Activated CD4-positive, alpha-beta memory T cell treated with anti-CD3 and anti-CD28 coated beads, Interleukin-2, amount 10 ng/mL, durations not matched to agents 7 days and 5 days (primary cell): Measurements from ENCODE around the gene PHYH. TPM values are rescaled to one million over a fixed set of nuclear protein-coding genes. Genes with fewer than 3 reads are reported as not detected.

Source experiments
- CTCF ChIA-PET: fragments of 350-600 bp; sonication (Branson Sonifier 250); formaldehyde crosslinking; loops from one replicate; lab custom pipeline; 2021; ENCODE audit warnings: antibody characterized with exemption, inconsistent platforms; lab: Charles Lee
- POLR2A ChIA-PET: fragments of 350-600 bp; sonication (Branson Sonifier 250); formaldehyde crosslinking; loops from one replicate; lab custom pipeline; 2021; ENCODE audit warnings: antibody characterized with exemption; lab: Charles Lee
- DNase-seq: peaks from one replicate; pipeline ENCODE4 v3.0.0-alpha.2; 2020
- H3K27ac Mint-ChIP-seq: one replicate; pipeline ENCODE4 v1.8.0; 2021; ENCODE audit warnings: mild to moderate bottlenecking, mixed read lengths
- H3K27me3 Mint-ChIP-seq: one replicate; pipeline ENCODE4 v1.8.0; 2021; ENCODE audit warnings: mixed read lengths
- H3K36me3 Mint-ChIP-seq: one replicate; pipeline ENCODE4 v1.8.0; 2021; ENCODE audit warnings: low read depth, mixed read lengths
- H3K4me1 Mint-ChIP-seq: one replicate; pipeline ENCODE4 v1.8.0; 2021; ENCODE audit warnings: mixed read lengths
- H3K4me3 Mint-ChIP-seq: one replicate; pipeline ENCODE4 v1.8.0; 2021; ENCODE audit warnings: mild to moderate bottlenecking, mixed read lengths
- H3K9me3 Mint-ChIP-seq: one replicate; pipeline ENCODE4 v1.8.0; 2021; ENCODE audit warnings: mixed read lengths
- total RNA-seq, 2 experiments: library from RNA; stranded (reverse); gene quantifications; one replicate each; pipeline ENCODE4 v1.2.3, GENCODE V29; 2021

PHYH gene
- total RNA-seq, 2 experiments from 2014 or later, result 10.9 to 11.2 TPM

- Mint-ChIP-seq H3K9me3 (no peaks in the 10 kb centered on the region), H3K27ac (no peak overlapping the region), H3K36me3 (no peaks in the 10 kb centered on the region), H3K4me1 (no peaks in the 10 kb centered on the region), H3K4me3 (no peak overlapping the region), H3K27me3 (no peaks in the 10 kb centered on the region)
- no peak for DNase-seq
- ChIA-PET CTCF (no interaction called here), POLR2A (no interaction called here)
Measured at GRCh38 chr10:13231808-13232207, 68.1 kb downstream of the PHYH start.

- no peaks in the 10 kb centered on the region for H3K36me3 Mint-ChIP-seq
- H3K4me1 Mint-ChIP-seq, result no peaks in the 10 kb centered on the region
- H3K9me3 Mint-ChIP-seq, result no peaks in the 10 kb centered on the region
- no peak for DNase-seq
- H3K27me3 Mint-ChIP-seq, result no peaks in the 10 kb centered on the region
- ChIA-PET POLR2A (no interaction called here), CTCF (no interaction called here)
- H3K27ac Mint-ChIP-seq, result no peak overlapping the region
- no peak overlapping the region for H3K4me3 Mint-ChIP-seq
Measured at GRCh38 chr10:13231190-13231589, 68.7 kb downstream of the PHYH start.

Other genes starting within 250 kb of the PHYH start
- gene OPTN, start 199.9 kb downstream of the PHYH start, total RNA-seq, result 100 to 1,000 TPM; 196 to 197 TPM
- gene MCM10, start 138.5 kb downstream of the PHYH start, total RNA-seq, result 10 to 100 TPM; 40.7 to 42.9 TPM
- not detected for gene UCMA, start 65.7 kb downstream of the PHYH start, total RNA-seq
- gene SEPHS1, start 48.2 kb upstream of the PHYH start, total RNA-seq, result 10 to 100 TPM; 50.9 to 53.6 TPM
- gene BEND7, start 228.9 kb upstream of the PHYH start, total RNA-seq, result not detected